Activated T-cell treated with anti-CD3 and anti-CD28 coated beads for 4 hours (primary cell): ENCODE measurements around the gene LAMB2.

Source experiments
- DNase-seq: peaks from one replicate; pipeline ENCODE4 v3.0.0-alpha.2; 2020

LAMB2 gene

GRCh38 chr3:49132437-49133225 is at the start of gene LAMB2:
Gene LAMB2, minus strand, starts transcription at chr3:49133050. Its CDS starts 183 bp downstream, at chr3:49132867.
- DNase-seq, result no peak

- DNase-seq, result no peak
Measured at GRCh38 chr3:49181351-49181750, 48.5 kb upstream of the LAMB2 start.

- no peak for DNase-seq
Measured at GRCh38 chr3:49180116-49180515, 47.3 kb upstream of the LAMB2 start.

- DNase-seq, result no peak
Measured at GRCh38 chr3:49177073-49177472, 44.2 kb upstream of the LAMB2 start.

- DNase-seq, result no peak
Measured at GRCh38 chr3:49175530-49175929, 42.7 kb upstream of the LAMB2 start.

- no peak for DNase-seq
Measured at GRCh38 chr3:49174397-49174985, 41.6 kb upstream of the LAMB2 start.

- no peak for DNase-seq
Measured at GRCh38 chr3:49173792-49174170, 40.9 kb upstream of the LAMB2 start.

GRCh38 chr3:49173116-49173791 is 40.4 kb upstream of the LAMB2 start:
- no peak for DNase-seq

- no peak for DNase-seq
Measured at GRCh38 chr3:49172551-49173041, 39.7 kb upstream of the LAMB2 start.

GRCh38 chr3:49171775-49172500 is 39.1 kb upstream of the LAMB2 start:
- no peak for DNase-seq

- DNase-seq, result peak; percentile 78
Measured at GRCh38 chr3:49171119-49171774, 38.4 kb upstream of the LAMB2 start, which contains the start of gene KLHDC8B. Gene KLHDC8B, plus strand, starts transcription at chr3:49171598. Its CDS starts 1,172 bp downstream, at chr3:49172770.

- DNase-seq, result no peak
Measured at GRCh38 chr3:49170744-49171118, 37.9 kb upstream of the LAMB2 start.

GRCh38 chr3:49166752-49167556 is 34.1 kb upstream of the LAMB2 start:
- DNase-seq, result no peak

GRCh38 chr3:49165771-49166751 is 33.2 kb upstream of the LAMB2 start, which contains the start of gene CCDC71:
Gene CCDC71, minus strand, starts transcription at chr3:49166331. Its CDS starts 2,123 bp downstream, at chr3:49164208.
- peak; percentile 67 for DNase-seq

- no peak for DNase-seq
Measured at GRCh38 chr3:49164983-49165720, 32.3 kb upstream of the LAMB2 start.

GRCh38 chr3:49163609-49164008 is 30.8 kb upstream of the LAMB2 start:
- DNase-seq, result no peak

GRCh38 chr3:49162751-49163419 is 30.0 kb upstream of the LAMB2 start:
- DNase-seq, result no peak

- DNase-seq, result no peak
Measured at GRCh38 chr3:49161808-49162530, 29.1 kb upstream of the LAMB2 start.
